HEK293 (cell line): ENCODE data around the gene IRAK2.

Experiments
- CTCF ChIP-seq: fragments of 450-650 bp; formaldehyde crosslinking; IDR thresholded peaks from 2 replicates; pipeline ENCODE4 v1.5.1; 2016; ENCODE audit warnings: missing biosample characterization, missing genetic modification characterization
- REPIN1 ChIP-seq: fragments of 450-650 bp; formaldehyde crosslinking; IDR thresholded peaks from 2 replicates; pipeline ENCODE4 v1.5.1; 2017; ENCODE audit warnings: missing biosample characterization, missing genetic modification characterization, low read depth
- REST ChIP-seq: fragments of 450-650 bp; formaldehyde crosslinking; IDR thresholded peaks from 2 replicates; pipeline ENCODE4 v1.5.1; 2016; ENCODE audit warnings: missing biosample characterization, missing genetic modification characterization
- TCF7L2 ChIP-seq: IDR thresholded peaks from 2 replicates; pipeline ENCODE4 v1.6.1; 2011; ENCODE audit warnings: low read depth, mild to moderate bottlenecking, inconsistent platforms, low read length, moderate library complexity, borderline replicate concordance
- ZNF18 ChIP-seq: fragments of 450-650 bp; formaldehyde crosslinking; IDR thresholded peaks from 2 replicates; pipeline ENCODE4 v1.5.1; 2016; ENCODE audit warnings: missing biosample characterization, missing genetic modification characterization
- ZNF184 ChIP-seq: fragments of 450-650 bp; IDR thresholded peaks from 2 replicates; pipeline ENCODE4 v1.5.1; 2018; ENCODE audit warnings: missing biosample characterization, mild to moderate bottlenecking, missing genetic modification characterization
- ZNF335 ChIP-seq: fragments of 450-650 bp; formaldehyde crosslinking; conservative IDR thresholded peaks from 2 replicates; pipeline ENCODE4 v1.5.1; 2016; ENCODE audit warnings: missing biosample characterization, missing genetic modification characterization
- ZNF488 ChIP-seq: fragments of 450-650 bp; formaldehyde crosslinking; IDR thresholded peaks from 2 replicates; pipeline ENCODE4 v1.5.1; 2016; ENCODE audit warnings: missing biosample characterization, missing genetic modification characterization
- ZNF548 ChIP-seq: fragments of 450-650 bp; formaldehyde crosslinking; IDR thresholded peaks from 2 replicates; pipeline ENCODE4 v1.5.1; 2016; ENCODE audit warnings: missing biosample characterization, missing genetic modification characterization
- ZNF785 ChIP-seq: fragments of 450-650 bp; formaldehyde crosslinking; IDR thresholded peaks from 2 replicates; pipeline ENCODE4 v1.5.1; 2016; ENCODE audit warnings: missing biosample characterization, missing genetic modification characterization

- TF ChIP-seq TCF7L2 (no peak), ZNF18 (tag by site-specific recombination) (no peak), ZNF184 (no peak), CTCF (tag by site-specific recombination) (no peak), ZNF335 (tag by site-specific recombination) (no peak), REPIN1 (tag by site-specific recombination) (no peak), REST (tag by site-specific recombination) (no peak), ZNF785 (tag by site-specific recombination) (no peak), ZNF548 (tag by site-specific recombination) (no peak), ZNF488 (tag by site-specific recombination) (no peak)
Observed at GRCh38 chr3:10194328-10195071, 29.8 kb downstream of the IRAK2 start.
